HG03354 (cell line): ENCODE measurements around the gene RADIL.

Source experiments
- ATAC-seq: cut with Tn5 transposase; IDR thresholded peaks from one replicate; pipeline ENCODE4 v1.9.1; 2021; ENCODE audit warnings: mild to moderate bottlenecking; ENCODE audit not compliant: unreplicated experiment, poor library complexity, severe bottlenecking

Gene RADIL

GRCh38 chr7:4883033-4883371 is 514 bp downstream of the RADIL start:
- no peak for ATAC-seq

GRCh38 chr7:4882169-4883032 is 1.1 kb downstream of the RADIL start:
- no peak for ATAC-seq

- ATAC-seq: no peak
These were observed 3.3 kb downstream of the RADIL start for GRCh38 chr7:4880218-4880617.

DNA sequence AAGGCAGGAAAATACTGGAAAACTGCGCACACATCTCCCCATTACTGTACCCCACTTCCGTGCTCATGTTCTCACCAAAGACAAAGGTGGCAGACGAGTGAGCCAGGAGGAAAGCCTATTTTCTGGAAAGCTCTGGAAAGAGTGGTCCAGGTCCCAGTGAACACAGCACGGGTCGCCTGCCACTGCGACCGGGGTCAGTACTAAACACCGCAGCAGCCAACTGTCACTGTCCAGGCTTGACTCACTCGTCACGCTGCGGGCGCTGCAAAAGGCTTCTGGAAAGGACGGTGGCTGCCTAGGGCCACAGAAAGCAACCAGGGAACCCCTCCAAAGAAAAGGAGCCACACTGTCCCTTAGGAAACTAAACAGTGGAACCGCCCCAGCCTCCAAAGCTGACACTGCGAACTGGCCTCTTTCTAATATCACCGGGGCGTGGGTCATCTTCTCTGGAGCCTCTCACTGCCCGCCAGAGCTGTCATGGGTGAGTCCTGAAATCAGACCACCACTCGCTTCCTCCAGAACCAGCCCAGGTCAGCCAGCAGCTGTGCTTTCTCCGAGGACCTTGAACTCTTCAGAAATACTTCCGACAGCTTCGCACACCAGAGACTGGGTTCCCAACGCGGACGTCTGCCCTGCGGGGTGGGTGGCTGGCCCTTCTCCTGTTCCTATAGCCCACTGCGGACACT is 4.0 kb downstream of the RADIL start:
- ATAC-seq: no peak

DNA sequence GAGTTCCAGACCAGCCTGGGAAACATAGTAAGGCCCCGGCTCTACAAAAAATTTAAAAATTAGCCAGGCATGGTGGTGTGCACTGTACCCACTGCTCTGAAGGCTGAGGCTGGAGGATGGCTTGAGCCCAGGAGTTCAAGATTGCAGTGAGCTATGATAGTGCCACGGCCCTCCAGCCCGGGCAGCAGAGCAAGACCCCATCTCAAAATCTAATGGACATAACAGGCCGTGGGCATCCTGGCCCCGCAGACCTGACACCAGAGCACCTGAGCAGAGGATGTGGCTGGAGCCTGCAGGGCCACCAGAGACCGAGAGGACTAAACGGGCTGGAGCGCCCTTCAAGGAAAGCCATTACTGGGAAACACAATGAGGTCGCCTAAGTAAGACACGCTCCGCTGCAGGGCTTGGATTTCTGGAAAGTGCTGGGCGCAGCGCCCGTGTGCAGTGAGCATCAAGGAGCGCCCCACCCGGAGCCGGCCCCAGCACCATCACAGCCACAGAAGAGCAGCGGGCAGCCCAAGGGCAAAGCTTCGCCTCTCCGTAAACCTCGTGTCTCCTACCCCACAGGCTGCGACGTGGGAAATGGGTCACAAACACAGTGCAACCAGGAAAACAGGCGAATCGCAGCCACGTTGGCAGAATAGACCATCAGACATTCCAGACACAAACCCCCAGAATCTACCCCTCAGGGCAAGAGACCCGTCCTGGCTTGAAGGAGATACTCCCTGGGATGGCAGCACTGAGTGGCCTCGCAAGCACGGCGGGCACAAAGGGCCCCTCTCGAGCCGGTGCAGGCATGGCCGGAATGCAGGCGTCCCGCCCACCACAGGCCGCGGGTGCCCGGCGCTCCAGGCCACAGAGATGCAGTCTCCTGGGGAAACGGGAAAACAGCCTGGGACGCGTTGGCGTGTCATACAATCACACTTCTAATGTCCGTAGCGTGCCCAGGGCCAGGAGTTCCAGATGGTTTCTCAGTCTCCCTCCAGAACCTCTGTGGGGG is 4.9 kb downstream of the RADIL start:
- ATAC-seq: no peak

DNA sequence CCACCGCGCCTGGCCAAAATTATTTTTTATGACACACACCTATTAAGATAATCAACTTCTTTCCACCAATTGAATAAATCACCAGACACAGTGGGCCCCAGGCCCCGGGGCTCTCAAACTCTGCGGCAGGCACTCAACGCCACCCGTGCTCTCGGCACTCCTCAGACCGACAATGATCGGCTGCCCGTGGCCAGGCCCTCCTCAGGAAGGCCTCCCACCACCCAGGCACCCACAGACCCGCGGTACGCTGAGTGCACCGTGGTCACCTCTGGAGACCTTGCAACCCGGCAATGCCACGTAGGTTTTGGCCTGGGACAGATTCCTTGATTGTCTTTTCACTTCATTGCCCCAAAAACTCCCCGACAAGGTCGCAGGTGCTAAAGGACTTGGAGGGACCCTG is 6.9 kb downstream of the RADIL start:
- ATAC-seq: no peak

DNA sequence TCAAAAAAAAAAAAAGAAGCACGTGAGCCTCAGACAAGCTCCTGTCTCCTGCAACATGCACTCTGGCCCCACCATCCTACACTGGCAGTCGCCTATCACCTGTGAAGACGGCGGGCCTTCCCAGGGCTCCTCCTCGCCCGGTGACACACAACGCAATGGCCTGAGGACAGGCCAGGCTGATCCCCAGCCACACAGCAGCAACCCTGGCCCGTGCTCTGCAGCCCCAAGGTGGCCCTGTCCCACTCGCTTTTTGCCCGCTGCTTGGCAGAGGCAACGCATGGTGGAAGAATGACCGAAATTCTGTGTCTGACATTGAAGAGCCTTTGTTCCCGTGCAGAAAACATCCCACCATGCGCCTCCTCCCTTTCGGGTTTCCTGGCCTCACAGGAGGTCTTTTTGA is 8.1 kb downstream of the RADIL start:
- ATAC-seq: no peak

GRCh38 chr7:4873071-4873944 is 10.2 kb downstream of the RADIL start:
- ATAC-seq: no peak

GRCh38 chr7:4871930-4872675 is 11.4 kb downstream of the RADIL start:
- ATAC-seq: no peak

GRCh38 chr7:4871056-4871680 is 12.3 kb downstream of the RADIL start:
- no peak for ATAC-seq

GRCh38 chr7:4868493-4868892 is 15.0 kb downstream of the RADIL start:
- ATAC-seq: no peak

DNA sequence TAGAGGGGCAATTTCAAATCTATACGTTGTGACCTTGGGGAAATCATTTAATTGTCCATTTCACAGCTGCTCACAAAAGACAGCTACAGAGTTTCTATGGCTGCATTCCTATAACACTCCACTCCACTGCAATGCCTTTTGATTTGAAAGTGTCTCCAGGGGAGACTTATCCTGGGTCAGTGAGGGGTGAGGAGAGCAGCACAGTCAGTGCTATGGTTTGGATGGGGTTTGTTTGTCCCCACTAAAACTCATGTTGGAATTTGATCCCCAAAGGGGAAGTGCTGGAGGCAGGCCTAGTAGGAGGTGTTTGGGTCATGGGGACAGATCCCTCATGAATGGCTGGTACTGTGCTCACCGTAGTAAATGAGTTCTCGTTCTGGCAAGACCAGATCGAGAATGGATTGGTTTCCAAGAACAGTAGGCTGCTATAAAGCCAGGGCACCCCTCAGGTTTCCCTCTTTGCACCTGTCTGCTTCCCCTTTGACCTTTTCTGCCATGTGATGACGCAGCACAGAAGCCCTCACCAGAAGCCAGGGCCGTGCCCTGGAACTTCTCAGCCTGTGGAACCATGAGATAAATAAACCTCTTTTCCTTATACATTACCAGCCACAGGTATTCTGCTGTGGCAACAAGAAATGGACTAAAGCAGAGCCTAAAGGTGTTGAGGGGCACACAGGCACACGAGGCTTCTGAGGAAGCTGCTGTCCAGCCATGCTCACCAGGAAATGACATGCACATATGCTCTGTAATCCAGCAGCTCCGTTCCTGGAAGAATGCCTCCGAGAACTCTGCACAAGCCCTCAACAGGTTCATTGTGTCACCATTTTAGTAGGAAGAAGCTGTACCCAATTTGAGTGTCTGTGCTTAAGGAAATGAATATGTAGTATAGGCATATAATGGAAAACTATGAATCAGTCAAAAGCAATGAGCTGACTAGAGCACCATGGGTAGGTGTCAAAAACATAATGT is 16.7 kb downstream of the RADIL start:
- no peak for ATAC-seq

DNA sequence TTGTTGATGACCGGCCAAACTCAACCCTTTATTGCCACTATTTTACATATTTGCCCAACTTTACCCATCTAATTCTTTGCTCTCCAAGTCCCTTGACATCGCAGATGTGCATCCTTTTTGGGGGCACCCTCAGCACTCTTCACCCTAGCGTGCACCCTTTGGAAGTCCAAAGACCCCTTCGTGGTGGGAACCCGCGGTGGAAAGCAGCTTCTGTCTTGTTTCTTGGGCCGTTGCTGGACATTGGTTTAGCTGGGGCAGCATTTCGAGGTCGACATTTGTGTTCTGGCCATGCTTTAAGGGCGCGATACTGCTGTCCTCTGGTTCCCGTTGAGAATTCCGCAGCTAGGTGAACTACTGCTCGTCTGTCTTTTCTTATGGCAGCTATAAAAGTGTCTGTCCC is 21.4 kb downstream of the RADIL start:
- no peak for ATAC-seq

GRCh38 chr7:4861673-4862072 is 21.8 kb downstream of the RADIL start, which contains the start of gene PAPOLB:
TSS of gene PAPOLB (minus strand) at chr7:4862030. CDS start at chr7:4861810, 220 bp downstream.
- ATAC-seq: no peak

GRCh38 chr7:4861227-4861626 is 22.3 kb downstream of the RADIL start:
- ATAC-seq: no peak

DNA sequence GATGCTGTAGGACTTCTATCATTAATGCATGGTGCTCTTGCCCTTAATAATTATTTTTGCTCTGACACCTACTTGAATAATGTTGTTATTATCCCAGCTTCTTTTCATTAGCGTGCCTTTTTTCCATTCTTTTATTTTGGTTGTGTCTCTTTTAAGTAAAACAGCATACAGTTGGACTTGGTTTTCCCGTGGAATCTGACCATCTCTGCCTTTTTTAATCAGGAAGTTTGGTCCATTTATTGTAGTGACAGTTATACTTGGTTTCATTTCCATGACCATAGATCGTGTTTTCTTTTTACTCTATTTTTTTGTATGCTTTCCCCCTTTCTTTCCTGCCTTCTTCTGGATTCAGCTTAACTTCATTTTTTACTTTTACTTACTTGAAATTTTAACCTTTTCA is 26.3 kb downstream of the RADIL start:
- no peak for ATAC-seq
